Fibroblast of skin of left biceps (primary cell): Measurements from ENCODE around the gene KRT34.
"Not testable (repeated sequence)": the region's sequence is repeated elsewhere in the genome, so short reads cannot be mapped to it uniquely, and the experiment has no call there.

Experiments
- DNase-seq, 2 experiments: peaks; one replicate each; pipeline ENCODE4 v3.0.0-alpha.2; 2013; ENCODE audit warnings: low read depth in 2 of 2

The KRT34 gene

GRCh38 chr17:41404024-41404671 is 22.0 kb upstream of the KRT34 start:
- peak; percentile 70 to 73 for DNase-seq

- no peak for DNase-seq
Observed at GRCh38 chr17:41403404-41404023, 21.4 kb upstream of the KRT34 start.

- no peak for DNase-seq
Observed at GRCh38 chr17:41402161-41402560, 20.1 kb upstream of the KRT34 start.

GRCh38 chr17:41396996-41397660 is 15.0 kb upstream of the KRT34 start, which contains the start of gene KRT31:
TSS of gene KRT31 (minus strand) at chr17:41397608. CDS start at chr17:41397539, 69 bp downstream.
- no peak for DNase-seq

GRCh38 chr17:41396340-41396739 is 14.2 kb upstream of the KRT34 start:
- DNase-seq, result no peak

- no peak for DNase-seq
Observed at GRCh38 chr17:41395611-41396010, 13.5 kb upstream of the KRT34 start.

- not testable (repeated sequence) for DNase-seq
Observed at GRCh38 chr17:41395044-41395443, 12.9 kb upstream of the KRT34 start.

GRCh38 chr17:41394254-41394996 is 12.3 kb upstream of the KRT34 start:
- no peak for DNase-seq

GRCh38 chr17:41393826-41394225 is 11.7 kb upstream of the KRT34 start:
- no peak for DNase-seq

GRCh38 chr17:41393294-41393693 is 11.2 kb upstream of the KRT34 start:
- no peak for DNase-seq

- no peak for DNase-seq
Observed at GRCh38 chr17:41392278-41392677, 10.2 kb upstream of the KRT34 start.

- no peak for DNase-seq
Observed at GRCh38 chr17:41391535-41391934, 9.4 kb upstream of the KRT34 start.

- no peak for DNase-seq
Observed at GRCh38 chr17:41390411-41390938, 8.4 kb upstream of the KRT34 start.

GRCh38 chr17:41387670-41388069 is 5.6 kb upstream of the KRT34 start:
- no peak for DNase-seq

GRCh38 chr17:41386227-41386626 is 4.1 kb upstream of the KRT34 start:
- no peak for DNase-seq

- no peak for DNase-seq
Observed at GRCh38 chr17:41383690-41384089, 1.6 kb upstream of the KRT34 start.

GRCh38 chr17:41382394-41382793 is 288 bp upstream of the KRT34 start:
- no peak for DNase-seq

GRCh38 chr17:41380091-41380490 is 2.0 kb downstream of the KRT34 start:
- not testable (repeated sequence) for DNase-seq

- DNase-seq, result no peak
Observed at GRCh38 chr17:41377546-41377945, 4.6 kb downstream of the KRT34 start.

GRCh38 chr17:41369713-41370112 is 12.4 kb downstream of the KRT34 start, which contains the start of gene KRT33B:
TSS of gene KRT33B (minus strand) at chr17:41369813. CDS start at chr17:41369750, 63 bp downstream.
- DNase-seq, result no peak

GRCh38 chr17:41369023-41369422 is 13.1 kb downstream of the KRT34 start:
- no peak for DNase-seq
